T47D (cell line): Measurements from ENCODE around the gene TMCC1.

Experiments used
- DNase-seq, 2 experiments: peaks; one replicate each; pipeline versions ENCODE4 v3.0.0 to v3.0.0-alpha.2; 2011 to 2012; ENCODE audit warnings: low read depth in 1 of 2, low spot score in 1 of 2
- JUND ChIP-seq: IDR thresholded peaks from 2 replicates; pipeline ENCODE4 v1.6.1; 2012; ENCODE audit warnings: low read depth
- in situ Hi-C: cut with HindIII; loops from 2 replicates; pipeline ENCODE4 v1.10.0; 2016; ENCODE audit warnings: low sequenced_read_pairs, low pct_unique_long_range_greater_than_20kb

The TMCC1 gene

GRCh38 chr3:129632556-129632955 lies 261.0 kb downstream of the TMCC1 start:
- in situ Hi-C loops: no loop called here
- no peak for DNase-seq
- TF ChIP-seq JUND: no peak

- in situ Hi-C loops: no loop called here
- no peak for TF ChIP-seq JUND
- no peak for DNase-seq
These were observed 261.5 kb downstream of the TMCC1 start for GRCh38 chr3:129632056-129632455.

GRCh38 chr3:129629011-129629410 lies 264.5 kb downstream of the TMCC1 start:
- no peak for DNase-seq
- TF ChIP-seq JUND: no peak
- in situ Hi-C loops: no loop called here

GRCh38 chr3:129628169-129628522 lies 265.4 kb downstream of the TMCC1 start:
- no peak for DNase-seq
- in situ Hi-C loops: no loop called here

GRCh38 chr3:129627350-129628168 lies 266.0 kb downstream of the TMCC1 start:
- peak; percentile 71 to 87 for DNase-seq
- in situ Hi-C loops: no loop called here
- TF ChIP-seq JUND: no peak

More at GRCh38 chr3:129628169-129628522, 265.4 kb downstream of the TMCC1 start:
- no peak for TF ChIP-seq JUND

GRCh38 chr3:129626744-129627349 lies 266.7 kb downstream of the TMCC1 start:
- in situ Hi-C loops: no loop called here
- DNase-seq: peak; percentile 87 to 89
- no peak for TF ChIP-seq JUND

- in situ Hi-C loops: no loop called here
These were observed 268.2 kb downstream of the TMCC1 start for GRCh38 chr3:129625072-129625874.

GRCh38 chr3:129624347-129625071 lies 269.0 kb downstream of the TMCC1 start:
- no peak for DNase-seq
- no peak for TF ChIP-seq JUND
- in situ Hi-C loops: no loop called here

More at GRCh38 chr3:129625072-129625874, 268.2 kb downstream of the TMCC1 start:
- peak; percentile 40 to 52 for DNase-seq
- no peak for TF ChIP-seq JUND

- DNase-seq: peak in 1 of 2 experiments; percentile 83
- in situ Hi-C loops: no loop called here
- TF ChIP-seq JUND: no peak
These were observed 269.9 kb downstream of the TMCC1 start for GRCh38 chr3:129623447-129624118.

- TF ChIP-seq JUND: no peak
These were observed 270.6 kb downstream of the TMCC1 start for GRCh38 chr3:129622933-129623332.

GRCh38 chr3:129622226-129622874 lies 271.2 kb downstream of the TMCC1 start:
- in situ Hi-C loops: no loop called here
- no peak for DNase-seq
- TF ChIP-seq JUND: no peak

More at GRCh38 chr3:129622933-129623332, 270.6 kb downstream of the TMCC1 start:
- DNase-seq: no peak
- in situ Hi-C loops: no loop called here
